DOHH2 (cell line): ENCODE results near the gene IKBKG.
A peak's percentile ranks its signal among the peaks of the same experiment; 100 is the strongest.
"Not testable (repeated sequence)": the region's sequence is repeated elsewhere in the genome, so short reads cannot be mapped to it uniquely, and the experiment has no call there.

ENCODE experiments used
- H3F3A ChIP-seq: fragments of 200-600 bp; sonication (generic), shearing (Covaris generic); 2 replicates; pipeline ENCODE4 v1.6.0; 2016; ENCODE audit warnings: antibody characterized with exemption, mild to moderate bottlenecking; ENCODE audit not compliant: control insufficient read depth, insufficient read depth
- H3K27ac ChIP-seq: fragments of 200-600 bp; sonication (generic); 2 replicates; pipeline ENCODE4 v1.5.1; 2014; ENCODE audit warnings: low read depth, mild to moderate bottlenecking, low read length, moderate library complexity
- H3K27me3 ChIP-seq: fragments of 200-600 bp; sonication (generic); 2 replicates; pipeline ENCODE4 v1.6.1; 2014; ENCODE audit warnings: mild to moderate bottlenecking, low read length, mixed read lengths; ENCODE audit not compliant: control insufficient read depth
- H3K36me3 ChIP-seq: fragments of 200-600 bp; sonication (generic); 2 replicates; pipeline ENCODE4 v1.6.1; 2014; ENCODE audit warnings: mild to moderate bottlenecking, low read length, moderate library complexity, mixed read lengths; ENCODE audit not compliant: control insufficient read depth
- H3K4me1 ChIP-seq: fragments of 200-600 bp; sonication (generic); 2 replicates; pipeline ENCODE4 v1.6.1; 2014; ENCODE audit warnings: mild to moderate bottlenecking, low read length, mixed read lengths; ENCODE audit not compliant: control insufficient read depth
- H3K4me2 ChIP-seq: fragments of 200-600 bp; sonication (generic); 2 replicates; pipeline ENCODE4 v1.6.0; 2014; ENCODE audit warnings: mild to moderate bottlenecking, low read length, moderate library complexity
- H3K4me3 ChIP-seq: fragments of 200-600 bp; sonication (generic); 2 replicates; pipeline ENCODE4 v1.5.1; 2014; ENCODE audit warnings: mild to moderate bottlenecking, low read length, mixed read lengths
- H3K79me2 ChIP-seq: fragments of 200-600 bp; sonication (generic); 2 replicates; pipeline ENCODE4 v1.6.1; 2014; ENCODE audit warnings: mild to moderate bottlenecking, low read length, mixed read lengths; ENCODE audit not compliant: control insufficient read depth
- H3K9me2 ChIP-seq: fragments of 200-600 bp; sonication (generic); replicated peaks from 2 replicates; pipeline ENCODE4 v1.6.1; 2014; ENCODE audit warnings: mild to moderate bottlenecking, low read length, mixed read lengths; ENCODE audit not compliant: control insufficient read depth
- H3K9me3 ChIP-seq: fragments of 200-600 bp; sonication (generic); 2 replicates; pipeline ENCODE4 v1.6.1; 2014; ENCODE audit warnings: antibody characterized with exemption, low read length, mixed read lengths; ENCODE audit not compliant: control insufficient read depth, insufficient read depth
- H4K20me1 ChIP-seq: fragments of 200-600 bp; sonication (generic); 2 replicates; pipeline ENCODE4 v1.6.0; 2014; ENCODE audit warnings: low read depth, mild to moderate bottlenecking, antibody characterized with exemption, low read length, moderate library complexity; ENCODE audit not compliant: control insufficient read depth, insufficient read depth
- CTCF ChIP-seq: fragments of 200-600 bp; sonication (generic); IDR thresholded peaks from one replicate; pipeline ENCODE4 v1.5.1; 2014; ENCODE audit warnings: antibody characterized with exemption, mild to moderate bottlenecking, low read depth, low read length; ENCODE audit not compliant: poor library complexity, severe bottlenecking
- EZH2phosphoT487 ChIP-seq: fragments of 200-600 bp; sonication (generic); IDR thresholded peaks from 2 replicates; pipeline ENCODE4 v1.6.1; 2017; ENCODE audit warnings: borderline replicate concordance, mild to moderate bottlenecking, antibody characterized with exemption, low read length, moderate library complexity, mixed read lengths

IKBKG gene, protein sequence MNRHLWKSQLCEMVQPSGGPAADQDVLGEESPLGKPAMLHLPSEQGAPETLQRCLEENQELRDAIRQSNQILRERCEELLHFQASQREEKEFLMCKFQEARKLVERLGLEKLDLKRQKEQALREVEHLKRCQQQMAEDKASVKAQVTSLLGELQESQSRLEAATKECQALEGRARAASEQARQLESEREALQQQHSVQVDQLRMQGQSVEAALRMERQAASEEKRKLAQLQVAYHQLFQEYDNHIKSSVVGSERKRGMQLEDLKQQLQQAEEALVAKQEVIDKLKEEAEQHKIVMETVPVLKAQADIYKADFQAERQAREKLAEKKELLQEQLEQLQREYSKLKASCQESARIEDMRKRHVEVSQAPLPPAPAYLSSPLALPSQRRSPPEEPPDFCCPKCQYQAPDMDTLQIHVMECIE

DNA sequence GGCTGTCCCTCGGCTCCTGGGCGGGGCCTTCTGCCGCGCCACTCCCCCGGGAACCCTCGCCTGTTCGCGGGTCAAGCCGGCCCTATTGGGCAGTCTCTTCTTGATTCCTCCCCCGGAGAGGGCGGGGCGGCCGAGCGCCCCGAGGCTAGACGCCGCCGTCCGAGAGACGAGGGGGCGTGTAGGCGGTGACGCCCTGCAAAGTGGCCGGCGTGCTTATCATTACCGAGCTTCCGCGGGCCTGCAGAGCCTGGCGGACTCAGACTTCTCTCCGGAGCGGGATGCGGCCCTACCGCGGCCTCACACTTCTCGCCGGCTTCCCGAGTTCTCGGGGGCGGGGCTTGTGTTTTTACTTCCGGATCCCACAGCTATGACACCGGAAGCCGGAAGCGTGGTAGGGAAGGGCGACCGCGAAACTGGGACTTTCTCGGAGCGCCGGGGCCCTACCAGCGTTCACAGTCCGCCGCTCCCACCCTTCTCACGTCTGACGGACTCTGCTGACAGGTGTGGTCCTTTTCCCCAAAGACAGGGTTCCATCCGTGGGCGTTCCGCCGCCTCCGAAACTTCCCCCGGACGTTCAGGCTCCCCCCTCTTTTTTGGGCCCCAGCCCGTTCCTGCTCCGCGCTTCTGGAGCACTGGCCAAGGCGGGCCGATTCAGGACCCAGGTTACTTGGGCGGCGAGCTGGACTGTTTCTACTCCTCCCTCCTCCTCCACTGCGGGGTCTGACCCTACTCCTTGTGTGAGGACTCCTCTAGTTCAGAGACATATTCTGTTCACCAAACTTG lies at the start of gene IKBKG:
IKBKG (plus strand) TSS at position 376 of the 783 bp plus-strand sequence. CDS start 4,383 bp downstream, outside the sequence.
- Histone ChIP-seq H3K27me3 (no peaks in the 10 kb centered on the region), H3K4me2 (peak within 1 kb of the TSS; percentile 82), H3F3A (no peaks in the 10 kb centered on the region), H4K20me1 (no peaks in the 10 kb centered on the region), H3K4me1 (peaks cover 8% of the 10 kb centered on the region), H3K36me3 (peaks cover 18% of the 10 kb centered on the region), H3K4me3 (peak within 1 kb of the TSS; percentile 89), H3K9me2 (no peaks in the 10 kb centered on the region), H3K27ac (peak within 1 kb of the TSS; percentile 91), H3K9me3 (no peaks in the 10 kb centered on the region), H3K79me2 (peaks cover 58% of the 10 kb centered on the region)
- TF ChIP-seq CTCF (no peak), EZH2phosphoT487 (no peak)

GRCh38 chrX:154501423-154501822 lies 46.0 kb upstream of the IKBKG start:
- not testable (repeated sequence) for H3K9me2 ChIP-seq

DNA sequence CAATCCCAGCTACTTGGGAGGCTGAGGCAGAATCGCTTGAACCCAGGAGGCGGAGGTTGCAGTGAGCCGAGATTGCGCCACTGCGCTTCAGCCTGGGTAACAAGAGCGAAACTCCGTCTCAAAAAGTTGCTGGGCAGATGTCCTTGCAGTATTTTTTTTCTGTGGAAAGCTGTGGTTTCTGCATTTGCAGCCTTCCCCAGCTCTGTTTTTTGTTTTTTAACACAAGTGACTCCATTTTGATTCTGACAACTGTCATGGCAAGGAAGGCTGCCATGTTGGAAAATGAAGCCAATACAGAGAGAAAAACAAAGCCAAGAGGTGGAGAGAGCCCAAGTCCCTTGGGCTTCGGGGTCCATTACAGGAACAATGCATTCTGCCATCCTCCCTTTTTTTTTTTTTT lies 45.3 kb upstream of the IKBKG start:
- no peaks in the 10 kb centered on the region for H4K20me1 ChIP-seq
- peaks cover 38% of the 10 kb centered on the region for H3K4me1 ChIP-seq
- H3K9me2 ChIP-seq = no peaks in the 10 kb centered on the region
- no peaks in the 10 kb centered on the region for H3K9me3 ChIP-seq
- H3K4me3 ChIP-seq = no peak overlapping the region
- peaks cover 14% of the 10 kb centered on the region for H3F3A ChIP-seq
- no peaks in the 10 kb centered on the region for H3K79me2 ChIP-seq
- TF ChIP-seq EZH2phosphoT487 = no peak
- no peak for TF ChIP-seq CTCF
- peaks cover 7% of the 10 kb centered on the region; the same call in 1 of the 2 replicates for H3K36me3 ChIP-seq
- no peak overlapping the region for H3K27ac ChIP-seq
- H3K4me2 ChIP-seq = no peak overlapping the region
- no peaks in the 10 kb centered on the region for H3K27me3 ChIP-seq

More at GRCh38 chrX:154501423-154501822, 46.0 kb upstream of the IKBKG start:
- Histone ChIP-seq H3K4me1 (peaks cover 44% of the 10 kb centered on the region), H3F3A (peaks cover 17% of the 10 kb centered on the region)
- H3K27ac ChIP-seq, H3K4me2 ChIP-seq, H3K9me3 ChIP-seq, H3K36me3 ChIP-seq, H3K27me3 ChIP-seq, H4K20me1 ChIP-seq, H3K4me3 ChIP-seq, H3K79me2 ChIP-seq: not testable (repeated sequence)
